ENCODE data around the gene ADCY10. TPM values are rescaled to one million over a fixed set of nuclear protein-coding genes. Genes with fewer than 3 reads are reported as not detected.

The ADCY10 gene
- total RNA-seq, 4 donors from 2014 or later = 1.2 to 4.9 (median 2.4) TPM; not detected in 1

DNA sequence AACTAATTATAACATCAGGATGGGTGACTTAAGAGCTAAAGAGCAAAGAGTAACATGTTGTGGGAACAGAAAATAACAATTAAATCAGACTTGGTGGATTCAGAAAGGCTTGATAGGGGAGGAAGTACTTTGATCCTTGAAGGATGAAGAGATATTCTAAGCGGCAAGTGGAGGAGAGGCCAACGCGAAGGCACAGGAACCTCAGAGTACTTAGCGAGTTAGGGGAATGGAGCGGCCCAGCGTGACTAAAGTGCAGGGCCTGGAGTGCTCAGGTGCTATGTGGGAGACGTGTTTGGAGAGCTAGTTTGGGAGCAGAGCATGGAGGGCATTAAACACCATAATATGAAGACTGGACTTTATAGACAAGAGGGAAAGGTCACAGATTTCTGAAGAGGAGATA lies 64.3 kb downstream of the ADCY10 start:
- no peak for DNase-seq
- Histone ChIP-seq H3K4me1 (no peaks in the 10 kb centered on the region), H3K27me3 (no peaks in the 10 kb centered on the region), H3K27ac (no peak overlapping the region), H3K9me3 (no peaks in the 10 kb centered on the region), H3K36me3 (no peaks in the 10 kb centered on the region), H3K4me3 (no peak overlapping the region)
- TF ChIP-seq CTCF (IDR thresholded peaks at IDR 0.05) (no peak), POLR2A (IDR thresholded peaks at IDR 0.05) (no peak)

DNA sequence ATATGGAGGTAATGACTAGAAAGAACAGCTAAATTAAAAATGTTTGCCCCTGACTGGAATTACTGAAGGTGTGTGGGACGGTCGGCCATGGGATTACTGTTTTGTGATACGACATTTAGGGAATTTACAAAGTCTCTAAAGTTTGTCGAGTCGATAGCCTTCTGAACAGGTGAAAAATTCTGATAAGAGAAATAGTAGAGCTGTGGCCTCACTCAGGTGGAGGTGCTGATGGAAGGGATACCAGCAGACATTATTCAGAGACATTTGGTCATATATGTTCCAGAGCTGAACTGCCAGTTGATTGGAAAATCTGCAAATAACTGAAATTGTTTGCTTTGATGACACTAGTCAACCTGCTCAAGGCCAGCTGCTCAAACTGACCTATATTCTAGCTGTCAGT lies 71.1 kb downstream of the ADCY10 start:
- no peaks in the 10 kb centered on the region for H3K9me3 ChIP-seq
- no peak overlapping the region for H3K4me3 ChIP-seq
- no peaks in the 10 kb centered on the region for H3K27me3 ChIP-seq
- H3K4me1 ChIP-seq = no peaks in the 10 kb centered on the region
- no peaks in the 10 kb centered on the region for H3K36me3 ChIP-seq
- DNase-seq = no peak
- H3K27ac ChIP-seq = no peak overlapping the region
- TF ChIP-seq CTCF (IDR thresholded peaks at IDR 0.05) (no peak), POLR2A (IDR thresholded peaks at IDR 0.05) (no peak)

DNA sequence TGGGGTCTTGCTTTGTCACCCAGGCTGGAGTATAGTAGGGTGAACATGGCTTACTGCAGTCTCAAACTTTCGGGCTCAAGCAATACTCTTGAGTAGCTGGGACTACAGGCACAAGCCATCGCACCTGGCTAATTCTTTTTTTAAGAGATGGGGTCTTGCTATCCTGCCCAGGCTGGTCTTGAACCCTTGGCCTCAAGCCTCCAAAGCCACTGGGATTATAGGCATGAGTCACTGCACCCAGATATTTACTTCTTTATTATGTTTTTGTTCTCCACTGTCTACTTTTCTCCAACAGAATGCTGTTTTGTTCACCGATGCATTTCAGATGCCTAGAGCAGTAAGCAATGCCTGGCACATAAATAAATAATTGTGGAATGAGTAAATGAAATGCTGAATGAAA lies 72.4 kb downstream of the ADCY10 start:
- DNase-seq = no peak

GRCh38 chr1:167839009-167839408 lies 74.9 kb downstream of the ADCY10 start:
- Histone ChIP-seq H3K27ac (no peak overlapping the region), H3K9me3 (no peaks in the 10 kb centered on the region), H3K27me3 (no peaks in the 10 kb centered on the region), H3K36me3 (no peaks in the 10 kb centered on the region), H3K4me1 (no peaks in the 10 kb centered on the region), H3K4me3 (no peak overlapping the region)
- no peak for DNase-seq
- TF ChIP-seq CTCF (IDR thresholded peaks at IDR 0.05) (no peak), POLR2A (IDR thresholded peaks at IDR 0.05) (no peak)

More for the DNA sequence above, 72.4 kb downstream of the ADCY10 start:
- TF ChIP-seq CTCF (IDR thresholded peaks at IDR 0.05) (no peak), POLR2A (IDR thresholded peaks at IDR 0.05) (no peak)
- Histone ChIP-seq H3K4me3 (no peak overlapping the region), H3K27me3 (no peaks in the 10 kb centered on the region), H3K27ac (no peak overlapping the region), H3K9me3 (no peaks in the 10 kb centered on the region), H3K4me1 (no peaks in the 10 kb centered on the region), H3K36me3 (no peaks in the 10 kb centered on the region)

- no peak for DNase-seq
- Histone ChIP-seq H3K27me3 (no peaks in the 10 kb centered on the region), H3K4me1 (no peaks in the 10 kb centered on the region), H3K9me3 (no peaks in the 10 kb centered on the region), H3K36me3 (no peaks in the 10 kb centered on the region), H3K27ac (no peak overlapping the region), H3K4me3 (no peak overlapping the region)
- no peak for TF ChIP-seq CTCF (IDR thresholded peaks at IDR 0.05)
These were observed 76.6 kb downstream of the ADCY10 start for GRCh38 chr1:167837326-167837725.

GRCh38 chr1:167836197-167836596 lies 77.7 kb downstream of the ADCY10 start:
- no peak overlapping the region for H3K4me3 ChIP-seq
- H3K27ac ChIP-seq = no peak overlapping the region
- H3K4me1 ChIP-seq = no peaks in the 10 kb centered on the region
- TF ChIP-seq POLR2A (IDR thresholded peaks at IDR 0.05) = no peak
- TF ChIP-seq CTCF (IDR thresholded peaks at IDR 0.05) = no peak
- H3K27me3 ChIP-seq = no peaks in the 10 kb centered on the region
- no peaks in the 10 kb centered on the region for H3K9me3 ChIP-seq
- H3K36me3 ChIP-seq = no peaks in the 10 kb centered on the region
- no peak for DNase-seq

Data from Peyer's patch (tissue), 4 donors.